MM.1S (cell line): Measurements from ENCODE around the gene PCGF5.
"Not testable (repeated sequence)": the region's sequence is repeated elsewhere in the genome, so short reads cannot be mapped to it uniquely, and the experiment has no call there.

Source experiments
- DNase-seq: peaks from one replicate; pipeline ENCODE4 v3.0.0-alpha.2; 2015
- H2AFZ ChIP-seq: fragments of 300-600 bp; sonication (generic); 2 replicates; pipeline ENCODE4 v1.6.0; 2016; ENCODE audit warnings: antibody characterized with exemption, low read length
- H3F3A ChIP-seq: fragments of 300-600 bp; sonication (generic); 2 replicates; pipeline ENCODE4 v1.6.1; 2016; ENCODE audit warnings: mild to moderate bottlenecking, antibody characterized with exemption, low read length, moderate library complexity, mixed read lengths; ENCODE audit not compliant: insufficient read depth
- H3K27ac ChIP-seq: fragments of 300-600 bp; sonication (generic); 2 replicates; pipeline ENCODE4 v1.5.1; 2016; ENCODE audit warnings: mild to moderate bottlenecking, low read length
- H3K27me3 ChIP-seq: fragments of 300-600 bp; sonication (generic); replicated peaks from 2 replicates; pipeline ENCODE4 v1.6.0; 2016; ENCODE audit warnings: low read length; ENCODE audit not compliant: insufficient read depth
- H3K36me3 ChIP-seq: fragments of 300-600 bp; sonication (generic); replicated peaks from 2 replicates; pipeline ENCODE4 v1.6.1; 2016; ENCODE audit warnings: mild to moderate bottlenecking, low read length, mixed read lengths; ENCODE audit not compliant: insufficient read depth
- H3K4me1 ChIP-seq: fragments of 300-600 bp; sonication (generic); 2 replicates; pipeline ENCODE4 v1.6.1; 2016; ENCODE audit warnings: low read length, mixed read lengths
- H3K4me2 ChIP-seq: fragments of 300-600 bp; sonication (generic); 2 replicates; pipeline ENCODE4 v1.6.0; 2016; ENCODE audit warnings: low read depth, low read length
- H3K4me3 ChIP-seq: fragments of 300-600 bp; sonication (generic); 2 replicates; pipeline ENCODE4 v1.5.1; 2016; ENCODE audit warnings: low read length, mixed read lengths
- H3K79me2 ChIP-seq: fragments of 300-600 bp; sonication (generic); 2 replicates; pipeline ENCODE4 v1.6.1; 2016; ENCODE audit warnings: mixed run types, low read length, mixed read lengths
- H3K9ac ChIP-seq: fragments of 300-600 bp; sonication (generic); 2 replicates; pipeline ENCODE4 v1.6.1; 2016; ENCODE audit warnings: low read length, mixed read lengths
- H3K9me2 ChIP-seq: fragments of 300-600 bp; sonication (generic); replicated peaks from 2 replicates; pipeline ENCODE4 v1.6.1; 2016; ENCODE audit warnings: mild to moderate bottlenecking, low read length, mixed read lengths; ENCODE audit not compliant: insufficient read depth
- H3K9me3 ChIP-seq: fragments of 300-600 bp; sonication (generic); replicated peaks from 2 replicates; pipeline ENCODE4 v1.6.1; 2016; ENCODE audit warnings: mild to moderate bottlenecking, low read length, mixed read lengths; ENCODE audit not compliant: insufficient read depth
- H4K20me1 ChIP-seq: fragments of 300-600 bp; sonication (generic); 2 replicates; pipeline ENCODE4 v1.6.1; 2016; ENCODE audit warnings: mild to moderate bottlenecking, low read length, moderate library complexity, mixed read lengths; ENCODE audit not compliant: insufficient read depth
- CTCF ChIP-seq: fragments of 300-600 bp; sonication (generic); IDR thresholded peaks from 2 replicates; pipeline ENCODE4 v1.5.1; 2016; ENCODE audit warnings: antibody characterized with exemption, low read length, mixed read lengths
- EZH2 ChIP-seq: fragments of 300-600 bp; sonication (generic); optimal IDR thresholded peaks from 2 replicates; pipeline ENCODE3; 2017; ENCODE audit warnings: low read depth, mild to moderate bottlenecking, antibody characterized with exemption, low read length, mixed read lengths
- EZH2phosphoT487 ChIP-seq: fragments of 300-600 bp; sonication (generic); IDR thresholded peaks from 2 replicates; pipeline ENCODE4 v1.6.1; 2018; ENCODE audit warnings: antibody characterized with exemption, low read length

PCGF5 gene

GRCh38 chr10:91185239-91185875, 35.1 kb upstream of the PCGF5 start:
- Histone ChIP-seq H3K27me3 (no peaks in the 10 kb centered on the region), H2AFZ (no peak overlapping the region), H3K27ac (no peak overlapping the region), H3F3A (no peaks in the 10 kb centered on the region), H4K20me1 (no peaks in the 10 kb centered on the region), H3K36me3 (no peaks in the 10 kb centered on the region), H3K9me3 (no peaks in the 10 kb centered on the region), H3K4me1 (peaks cover 6% of the 10 kb centered on the region), H3K9me2 (no peaks in the 10 kb centered on the region), H3K9ac (no peak overlapping the region), H3K4me2 (no peak overlapping the region), H3K79me2 (peaks cover 83% of the 10 kb centered on the region), H3K4me3 (no peak overlapping the region)
- TF ChIP-seq CTCF (no peak), EZH2phosphoT487 (no peak), EZH2 (no peak)
- no peak for DNase-seq

- Histone ChIP-seq H4K20me1 (no peaks in the 10 kb centered on the region), H3F3A (no peaks in the 10 kb centered on the region), H3K9ac (no peak overlapping the region), H3K27ac (no peak overlapping the region), H3K36me3 (no peaks in the 10 kb centered on the region), H3K9me3 (no peaks in the 10 kb centered on the region), H3K4me2 (no peak overlapping the region), H3K9me2 (no peaks in the 10 kb centered on the region), H3K4me1 (peaks cover 20% of the 10 kb centered on the region), H2AFZ (no peak overlapping the region), H3K79me2 (peaks cover 83% of the 10 kb centered on the region), H3K27me3 (no peaks in the 10 kb centered on the region), H3K4me3 (no peak overlapping the region)
- TF ChIP-seq CTCF (no peak), EZH2phosphoT487 (no peak), EZH2 (no peak)
- DNase-seq = no peak
Measured at GRCh38 chr10:91187156-91187555, 33.3 kb upstream of the PCGF5 start.

GRCh38 chr10:91188010-91188409, 32.5 kb upstream of the PCGF5 start:
- H3K79me2 ChIP-seq = peaks cover 84% of the 10 kb centered on the region

GRCh38 chr10:91188889-91189288, 31.6 kb upstream of the PCGF5 start:
- TF ChIP-seq CTCF (no peak), EZH2phosphoT487 (no peak), EZH2 (no peak)
- no peak overlapping the region for H3K4me3 ChIP-seq
- H3K4me2 ChIP-seq = no peak overlapping the region
- H3K27me3 ChIP-seq = no peaks in the 10 kb centered on the region
- H3F3A ChIP-seq = no peaks in the 10 kb centered on the region
- no peak for DNase-seq
- H3K9ac ChIP-seq = no peak overlapping the region
- no peak overlapping the region for H3K27ac ChIP-seq
- H4K20me1 ChIP-seq = no peaks in the 10 kb centered on the region
- peaks cover 20% of the 10 kb centered on the region for H3K4me1 ChIP-seq
- H3K36me3 ChIP-seq = no peaks in the 10 kb centered on the region
- no peaks in the 10 kb centered on the region for H3K9me3 ChIP-seq
- H2AFZ ChIP-seq = no peak overlapping the region
- H3K79me2 ChIP-seq = peaks cover 84% of the 10 kb centered on the region
- H3K9me2 ChIP-seq = no peaks in the 10 kb centered on the region

More at GRCh38 chr10:91188010-91188409, 32.5 kb upstream of the PCGF5 start:
- not testable (repeated sequence) for H3K36me3 ChIP-seq, DNase-seq, H3K27me3 ChIP-seq, H3K4me3 ChIP-seq, H2AFZ ChIP-seq, H3K9ac ChIP-seq, H3K27ac ChIP-seq, H3K4me2 ChIP-seq, H3K9me3 ChIP-seq, H3F3A ChIP-seq, H3K9me2 ChIP-seq, H4K20me1 ChIP-seq
- H3K4me1 ChIP-seq = peaks cover 20% of the 10 kb centered on the region
